NB4 (cell line): ENCODE measurements around the gene TNKS1BP1.

Experiments
- CTCF ChIP-seq: IDR thresholded peaks from one replicate; pipeline ENCODE4 v1.5.1; 2012; ENCODE audit warnings: low read depth, low read length
- MAX ChIP-seq: IDR thresholded peaks from 2 replicates; pipeline ENCODE4 v1.6.1; 2011; ENCODE audit warnings: low read depth, low read length
- MYC ChIP-seq: IDR thresholded peaks from 2 replicates; pipeline ENCODE4 v1.6.1; 2011; ENCODE audit warnings: low read depth, low read length
- POLR2A ChIP-seq: IDR thresholded peaks from 2 replicates; pipeline ENCODE4 v1.6.1; 2011; ENCODE audit warnings: mild to moderate bottlenecking; ENCODE audit not compliant: insufficient read length; ENCODE audit errors: extremely low read depth

GRCh38 chr11:57279116-57279515, 45.6 kb downstream of the TNKS1BP1 start:
- TF ChIP-seq CTCF, result no peak
- no peak for TF ChIP-seq POLR2A
- TF ChIP-seq MYC, result no peak
- TF ChIP-seq MAX, result no peak
